Measurements from ENCODE around the gene PDE7B.

PDE7B gene

GRCh38 chr6:135938576-135939207 is 87.2 kb downstream of the PDE7B start:
- DNase-seq, result no peak

DNA sequence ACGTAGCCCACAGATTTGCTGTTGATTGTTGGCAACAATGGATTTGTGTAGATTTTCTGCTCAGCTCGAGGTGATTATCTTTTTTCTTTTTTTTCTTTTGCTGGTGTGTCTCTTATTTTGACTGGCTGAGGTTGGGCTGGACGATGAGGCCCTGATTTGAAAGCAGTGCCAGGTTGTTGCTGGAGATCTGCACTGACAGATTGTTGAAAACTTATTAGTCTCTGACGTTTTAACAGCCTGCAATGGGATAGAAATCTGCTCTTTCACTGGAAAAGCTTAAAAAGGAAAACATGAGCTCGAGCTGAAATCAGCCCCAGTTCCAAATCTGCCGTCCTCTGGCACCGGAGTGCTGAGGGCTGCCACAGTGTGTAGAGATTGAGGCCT is 87.7 kb downstream of the PDE7B start:
- no peak for DNase-seq

GRCh38 chr6:135940616-135941167 is 89.2 kb downstream of the PDE7B start:
- no peak for DNase-seq

DNA sequence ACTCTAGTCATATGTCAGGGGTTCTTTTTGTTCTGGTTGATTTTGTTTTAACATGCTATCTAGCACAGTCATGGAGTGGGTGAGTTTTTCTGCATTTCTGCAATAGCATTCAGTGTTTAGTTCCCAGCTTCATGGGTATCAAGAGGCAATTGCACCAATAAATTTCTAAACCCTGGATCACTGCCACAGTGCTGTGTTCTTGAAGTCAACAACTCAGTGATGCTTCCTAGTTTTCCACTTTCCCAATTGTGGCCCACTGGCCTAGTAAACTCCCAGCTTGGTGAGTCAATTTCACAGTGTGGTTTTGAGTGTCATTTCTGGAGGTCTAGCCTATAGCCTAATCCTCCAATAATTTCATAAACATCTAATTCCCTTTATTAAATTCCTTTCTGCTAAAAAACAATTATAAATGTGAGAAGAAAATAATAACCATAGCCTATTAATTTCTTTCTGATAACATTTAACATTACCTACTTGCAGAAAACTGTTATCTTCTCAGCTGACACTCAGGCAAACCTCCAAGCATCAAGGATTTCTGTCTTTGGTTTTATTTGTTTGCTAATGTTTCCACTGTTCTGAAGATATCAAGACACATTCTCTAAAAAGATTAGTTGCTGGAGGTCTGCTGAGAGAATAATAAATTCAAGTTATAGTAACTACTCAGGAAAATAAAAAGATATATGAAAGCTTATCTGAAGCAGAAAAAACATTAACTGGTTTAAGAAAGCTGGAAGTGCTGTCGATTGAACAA is 89.9 kb downstream of the PDE7B start:
- no peak for DNase-seq

DNA sequence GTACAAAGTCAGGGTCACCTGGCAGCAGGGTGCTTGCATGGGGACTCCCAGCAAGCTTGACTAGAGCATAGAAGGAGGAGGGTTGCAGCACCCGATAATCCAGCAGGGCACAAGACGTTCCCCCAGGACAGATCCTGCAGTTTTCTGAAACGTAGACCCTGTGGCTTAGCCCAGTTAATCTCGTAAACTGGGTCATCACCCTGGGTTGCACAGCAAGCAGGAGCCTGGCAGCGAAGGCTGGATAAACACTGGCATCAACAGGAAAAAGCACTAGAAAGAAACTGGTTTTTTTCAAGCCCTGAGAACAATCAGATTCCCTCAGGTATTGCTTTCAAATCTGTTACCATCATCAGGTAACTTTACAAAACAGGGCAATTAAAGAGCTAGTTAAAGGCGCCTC is 92.6 kb downstream of the PDE7B start:
- DNase-seq, result no peak

GRCh38 chr6:135946674-135947073 is 95.2 kb downstream of the PDE7B start:
- DNase-seq, result no peak

- DNase-seq, result no peak
Measured at GRCh38 chr6:135950669-135951068, 99.2 kb downstream of the PDE7B start.

DNA sequence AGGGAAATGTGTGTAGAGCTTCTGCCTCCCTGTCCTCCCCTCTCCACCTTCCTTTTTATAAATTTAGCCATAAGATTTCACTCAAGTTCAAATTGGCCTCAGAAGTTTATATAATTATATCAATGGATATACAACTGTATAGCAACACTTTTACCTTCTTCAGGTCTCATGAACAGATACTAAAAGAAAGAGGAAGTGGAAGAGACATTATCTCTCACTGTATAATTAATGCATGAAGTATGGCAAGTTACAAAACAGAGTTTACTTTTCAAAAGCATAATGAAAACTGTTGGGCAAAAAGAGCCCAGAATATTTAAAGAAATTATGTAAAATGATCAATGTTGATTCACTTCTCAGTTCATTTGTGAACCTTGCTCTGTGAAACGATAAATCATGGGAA is 99.7 kb downstream of the PDE7B start:
- DNase-seq, result no peak

GRCh38 chr6:135953818-135954217 is 102.3 kb downstream of the PDE7B start:
- DNase-seq, result no peak

GRCh38 chr6:135955099-135955498 is 103.6 kb downstream of the PDE7B start:
- DNase-seq, result no peak

DNA sequence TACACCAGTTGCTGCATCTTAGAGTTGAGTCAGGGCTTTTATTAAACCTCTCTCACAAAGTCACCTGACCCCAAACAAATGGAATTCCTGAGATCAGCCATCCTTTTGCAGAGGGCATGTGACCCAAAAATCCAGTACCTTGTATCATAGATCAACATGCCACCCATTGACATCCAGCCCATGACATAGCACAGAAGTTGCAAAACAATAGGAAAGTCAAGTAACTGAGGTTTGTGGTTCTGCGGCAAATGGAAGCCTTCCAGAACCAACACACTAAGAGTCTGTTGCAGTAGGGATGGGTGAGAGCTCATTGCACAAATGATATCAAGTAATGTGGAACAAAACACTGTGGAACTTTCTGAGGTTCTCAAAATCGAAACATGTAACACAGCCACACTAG is 111.2 kb downstream of the PDE7B start:
- no peak for DNase-seq

DNA sequence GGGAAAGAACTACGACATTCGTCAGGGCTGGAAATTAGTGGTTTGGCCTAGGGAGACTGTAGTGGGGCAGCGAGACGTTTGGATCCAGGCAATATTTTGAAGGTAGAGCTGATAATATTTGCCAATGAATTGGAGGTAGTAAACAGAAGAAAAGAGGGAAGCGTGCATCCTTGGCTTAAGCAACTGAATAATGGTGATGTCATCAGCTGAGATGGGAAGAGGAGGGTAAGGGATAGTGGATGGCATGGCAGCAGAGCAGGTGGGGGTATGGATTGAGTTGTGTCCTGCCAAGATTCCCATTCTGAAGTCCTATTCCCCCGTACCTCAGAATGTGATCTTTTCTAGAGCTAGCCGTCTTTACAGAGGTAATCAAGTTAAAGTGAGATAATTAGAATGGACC is 119.2 kb downstream of the PDE7B start:
- DNase-seq, result no peak

- DNase-seq, result no peak
Measured at GRCh38 chr6:135971351-135971750, 119.8 kb downstream of the PDE7B start.

DNA sequence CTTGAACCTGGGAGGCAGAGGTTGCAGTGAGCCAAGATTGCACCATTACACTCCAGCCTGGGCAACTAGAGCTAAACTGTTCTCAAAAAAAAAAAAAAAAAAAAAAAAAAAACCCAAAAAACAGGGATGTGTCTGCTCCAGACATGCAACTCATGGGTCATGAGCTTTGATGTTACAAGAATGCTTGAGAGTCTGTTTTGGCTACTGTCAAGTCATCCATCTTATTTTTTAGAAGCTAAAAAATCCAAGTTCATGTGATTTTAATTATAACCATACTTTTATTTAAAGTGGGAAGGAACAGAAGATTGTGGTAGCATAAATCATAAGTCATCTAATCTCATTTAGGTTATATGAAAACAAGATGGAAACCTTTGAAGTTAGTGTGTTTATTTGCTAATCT is 120.6 kb downstream of the PDE7B start:
- DNase-seq, result no peak

- DNase-seq, result no peak
Measured at GRCh38 chr6:135972586-135972985, 121.1 kb downstream of the PDE7B start.

- no peak for DNase-seq
Measured at GRCh38 chr6:135974426-135974825, 122.9 kb downstream of the PDE7B start.

GRCh38 chr6:135976585-135976984 is 125.1 kb downstream of the PDE7B start:
- no peak for DNase-seq

DNA sequence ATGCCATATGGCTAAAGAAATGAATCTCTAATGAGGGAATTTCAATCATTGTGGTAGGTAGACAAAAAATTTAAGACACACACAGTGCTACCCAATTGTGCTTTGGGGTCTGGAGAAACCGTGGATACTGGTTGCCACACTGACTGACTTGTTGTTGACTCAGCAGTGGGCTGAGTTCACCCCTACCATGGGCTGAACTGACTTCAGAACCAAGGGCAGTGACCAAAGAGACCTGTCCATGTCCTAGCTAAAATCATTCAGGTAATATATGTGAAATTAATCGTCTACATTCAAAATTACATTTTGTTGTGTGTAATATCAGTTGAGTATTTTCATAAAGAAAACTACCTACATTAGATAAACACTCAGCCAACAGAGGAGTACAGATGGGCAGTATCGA is 131.6 kb downstream of the PDE7B start:
- DNase-seq, result no peak

- DNase-seq, result no peak
Measured at GRCh38 chr6:135983718-135984343, 132.3 kb downstream of the PDE7B start.

- no peak for DNase-seq
Measured at GRCh38 chr6:135985471-135985870, 134.0 kb downstream of the PDE7B start.

DNA sequence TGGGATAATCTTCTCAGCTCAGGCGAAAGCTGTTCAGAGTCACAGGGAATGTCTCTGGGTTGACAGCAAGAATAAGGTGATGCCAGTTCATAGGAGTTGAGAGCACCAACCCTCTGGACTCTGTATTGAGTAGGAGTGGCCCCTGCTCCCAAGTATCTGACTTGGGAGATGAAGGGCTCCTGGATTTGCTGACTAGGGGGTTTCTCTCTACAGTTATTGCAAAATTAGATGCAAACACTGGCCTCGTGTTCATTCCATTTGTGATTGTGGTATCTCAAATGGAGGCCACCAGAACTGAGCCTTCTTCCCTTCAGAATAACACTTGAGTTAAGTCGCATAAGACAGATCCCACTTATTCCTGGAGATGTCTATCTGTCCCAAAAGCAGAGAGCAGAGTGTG is 135.7 kb downstream of the PDE7B start:
- no peak for DNase-seq

GRCh38 chr6:135990439-135990838 is 138.9 kb downstream of the PDE7B start:
- DNase-seq, result no peak

DNA sequence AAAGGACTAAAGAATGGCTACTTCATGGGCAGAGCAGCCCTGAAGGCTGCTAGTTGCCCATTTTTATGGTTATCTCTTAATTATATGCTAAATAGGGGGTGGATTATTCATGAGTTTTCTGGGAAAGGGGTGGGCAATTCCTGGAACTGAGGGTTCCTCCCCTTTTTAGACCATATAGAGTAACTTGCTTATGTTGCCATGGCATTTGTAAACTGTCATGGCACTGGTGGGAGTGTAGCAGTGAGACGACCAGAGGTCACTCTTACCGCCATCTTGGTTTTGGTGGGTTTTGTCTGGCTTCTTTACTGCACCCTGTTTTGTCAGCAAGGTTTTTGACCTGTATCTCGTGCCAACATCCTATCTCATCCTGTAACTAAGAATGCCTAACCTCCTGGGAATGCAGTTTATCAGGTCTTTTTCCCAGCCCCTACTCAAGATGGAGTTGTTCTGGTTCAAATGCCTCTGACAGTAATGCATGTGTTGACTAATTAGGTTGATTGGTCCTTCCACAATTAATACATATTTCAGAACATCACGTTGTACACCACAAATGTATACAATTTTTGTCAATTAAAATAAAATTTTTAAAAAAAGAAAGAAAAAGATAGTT is 139.5 kb downstream of the PDE7B start:
- no peak for DNase-seq

DNA sequence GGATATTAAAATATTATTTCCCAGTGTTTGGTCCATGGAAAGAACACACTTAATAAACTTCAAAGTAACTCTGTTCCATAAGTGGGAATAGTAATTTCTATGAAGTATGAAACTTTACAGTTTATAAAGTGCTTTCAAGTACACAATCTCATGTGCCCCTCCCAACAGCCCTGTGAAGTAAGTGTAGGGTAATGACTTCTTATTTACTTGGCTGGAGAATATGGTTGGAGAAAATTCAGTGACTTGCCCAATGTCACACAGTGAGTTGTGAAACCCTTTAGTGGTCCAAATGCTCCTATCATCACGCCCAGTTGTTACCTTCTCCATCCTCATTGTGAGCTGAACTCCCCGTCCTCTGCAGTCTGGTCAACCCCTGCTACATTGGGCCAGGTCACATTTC is 141.2 kb downstream of the PDE7B start:
- DNase-seq, result no peak

Measured in activated CD4-positive, alpha-beta T cell treated with anti-CD3 and anti-CD28 coated beads, Interleukin-2, amount 50 U/mL, for 16 hours (primary cell).